Urinary bladder (tissue), 4 donors: Measurements from ENCODE around the gene PLSCR2. TPM values are rescaled to one million over a fixed set of nuclear protein-coding genes. Genes with fewer than 3 reads are reported as not detected.
A peak's percentile ranks its signal among the peaks of the same experiment; 100 is the strongest.

Source experiments
- DNase-seq: peaks from one replicate; pipeline ENCODE4 v3.0.0-alpha.2; 2015; ENCODE audit errors: extremely low spot score
- H3K27ac ChIP-seq: one replicate; pipeline ENCODE4 v1.5.1; 2013; ENCODE audit warnings: low read depth, mild to moderate bottlenecking, moderate library complexity
- H3K36me3 ChIP-seq: one replicate; pipeline ENCODE4 v1.6.1; 2013; ENCODE audit warnings: mild to moderate bottlenecking, moderate library complexity; ENCODE audit not compliant: insufficient read depth
- H3K4me1 ChIP-seq: one replicate; pipeline ENCODE4 v1.6.1; 2013; ENCODE audit warnings: mild to moderate bottlenecking, moderate library complexity; ENCODE audit not compliant: insufficient read depth
- H3K4me3 ChIP-seq: one replicate; pipeline ENCODE4 v1.5.1; 2013; ENCODE audit warnings: low read depth, low read length
- WGBS: extraction: QIAGEN DNeasy Blood & Tissue Kit; methylation state at CpG from one replicate; pipeline ENCODE4 v1.1.7; 2013; 5-methylcytosine and 5-hydroxymethylcytosine counted together
- polyA plus RNA-seq: library from polyadenylated mRNA; stranded (reverse); fragments of 200-250 nt; gene quantifications from one replicate; pipeline ENCODE4 v1.2.3, GENCODE V29; 2013
- total RNA-seq: library from RNA; depleted of rRNA; stranded (reverse); fragments of >200 nt; gene quantifications from one replicate; pipeline ENCODE4 v1.2.3, GENCODE V29; 2014
- donor health status: healthy with polysubstance abuse.
- donor health status: healthy.

PLSCR2 gene, protein sequence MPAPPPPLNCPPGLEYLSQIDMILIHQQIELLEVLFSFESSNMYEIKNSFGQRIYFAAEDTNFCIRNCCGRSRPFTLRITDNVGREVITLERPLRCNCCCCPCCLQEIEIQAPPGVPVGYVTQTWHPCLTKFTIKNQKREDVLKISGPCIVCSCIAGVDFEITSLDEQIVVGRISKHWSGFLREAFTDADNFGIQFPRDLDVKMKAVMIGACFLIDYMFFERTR
- 0.85 TPM for total RNA-seq
- polyA plus RNA-seq, result not detected

DNA sequence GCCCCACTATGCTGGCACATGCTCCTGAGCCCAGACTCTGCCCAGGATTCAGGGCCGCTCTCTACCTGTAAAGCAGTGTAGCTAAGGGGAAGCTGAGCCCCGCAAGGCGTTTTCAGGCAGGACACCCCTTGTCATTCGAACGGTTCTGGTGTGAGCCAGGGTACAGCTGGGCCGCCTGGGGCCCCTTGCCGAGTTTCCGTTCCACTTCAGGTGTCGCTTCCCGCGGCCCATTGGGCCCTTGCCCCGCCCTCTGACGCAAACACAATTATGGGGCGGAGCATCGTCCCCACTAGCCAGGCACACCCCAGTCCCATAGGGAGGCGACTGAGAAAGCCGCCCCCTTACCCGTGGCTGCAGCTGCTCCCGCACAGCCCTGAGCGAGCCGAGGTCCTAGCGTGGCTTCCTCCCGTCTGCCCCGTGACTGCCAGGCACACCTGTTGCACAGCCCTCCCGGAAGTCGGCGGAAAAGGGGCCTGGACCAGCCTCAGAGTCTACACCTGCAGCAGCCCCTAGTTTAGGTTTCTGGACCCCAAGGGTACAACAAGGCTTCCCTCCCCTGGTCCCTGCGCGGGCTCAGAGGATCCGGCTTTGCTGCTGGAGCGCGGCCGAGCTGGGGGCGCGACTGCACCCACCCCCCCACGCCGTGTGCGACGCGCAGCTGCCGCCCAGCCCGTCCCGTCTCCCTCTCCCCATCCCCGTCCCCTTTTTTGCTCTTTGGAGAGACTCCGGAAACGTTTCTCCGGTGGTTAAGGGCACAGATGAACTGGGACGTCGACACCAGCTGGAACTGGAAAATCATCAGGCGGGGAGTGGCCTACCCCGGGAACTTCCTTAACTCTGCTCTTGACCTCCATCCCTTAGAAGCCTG is at the start of gene PLSCR2:
TSS of gene PLSCR2 (minus strand) at position 412 of the 868 bp plus-strand sequence. CDS start 9,657 bp downstream, outside the sequence.
- WGBS, result 15% methylated on average over 51 of the region's 51 CpGs
- peak within 1 kb of the TSS; percentile 49 for H3K4me3 ChIP-seq
- H3K4me1 ChIP-seq, result peaks cover 2% of the 10 kb centered on the region
- peak within 1 kb of the TSS; percentile 38 for H3K27ac ChIP-seq
- H3K36me3 ChIP-seq, result no peaks in the 10 kb centered on the region
- DNase-seq, result no peak

DNA sequence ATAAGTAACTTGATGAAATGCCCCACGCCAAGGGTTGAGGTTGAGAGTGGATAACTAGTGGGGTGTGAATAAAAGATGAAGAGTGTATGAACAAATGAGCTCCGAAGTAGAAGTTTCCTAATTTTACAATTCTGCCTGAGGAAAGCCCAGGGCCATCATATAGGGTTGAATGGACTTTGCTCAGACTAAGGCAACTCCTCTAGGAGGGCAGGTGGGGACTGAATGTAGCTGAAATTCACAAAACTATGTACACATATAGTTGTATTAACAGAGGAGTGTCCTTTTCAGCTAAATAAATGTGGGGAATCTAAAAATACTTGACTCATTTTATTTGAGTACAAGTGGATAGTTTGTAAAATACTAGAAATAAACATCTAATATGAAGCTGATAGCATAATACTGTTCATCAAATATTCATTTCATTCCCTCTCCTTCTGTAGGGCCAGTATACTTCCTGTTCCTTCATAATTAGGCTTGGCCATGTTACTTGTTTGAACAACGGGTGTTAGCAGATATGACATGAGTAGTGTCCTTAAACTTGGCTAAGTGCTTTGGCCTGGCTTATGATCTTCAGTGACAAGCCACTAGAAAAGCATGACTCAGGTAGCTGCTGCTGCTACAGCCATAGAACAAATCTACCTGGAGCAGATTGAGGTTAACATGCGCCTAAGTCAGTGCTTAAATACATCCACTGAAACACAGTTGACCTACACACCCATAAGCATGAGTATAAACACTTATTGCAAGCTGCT is 48.5 kb upstream of the PLSCR2 start:
- Histone ChIP-seq H3K36me3 (no peaks in the 10 kb centered on the region), H3K27ac (no peak overlapping the region), H3K4me3 (no peak overlapping the region), H3K4me1 (no peaks in the 10 kb centered on the region)
- WGBS, result 90% methylated on average over 4 of the region's 4 CpGs
- no peak for DNase-seq

DNA sequence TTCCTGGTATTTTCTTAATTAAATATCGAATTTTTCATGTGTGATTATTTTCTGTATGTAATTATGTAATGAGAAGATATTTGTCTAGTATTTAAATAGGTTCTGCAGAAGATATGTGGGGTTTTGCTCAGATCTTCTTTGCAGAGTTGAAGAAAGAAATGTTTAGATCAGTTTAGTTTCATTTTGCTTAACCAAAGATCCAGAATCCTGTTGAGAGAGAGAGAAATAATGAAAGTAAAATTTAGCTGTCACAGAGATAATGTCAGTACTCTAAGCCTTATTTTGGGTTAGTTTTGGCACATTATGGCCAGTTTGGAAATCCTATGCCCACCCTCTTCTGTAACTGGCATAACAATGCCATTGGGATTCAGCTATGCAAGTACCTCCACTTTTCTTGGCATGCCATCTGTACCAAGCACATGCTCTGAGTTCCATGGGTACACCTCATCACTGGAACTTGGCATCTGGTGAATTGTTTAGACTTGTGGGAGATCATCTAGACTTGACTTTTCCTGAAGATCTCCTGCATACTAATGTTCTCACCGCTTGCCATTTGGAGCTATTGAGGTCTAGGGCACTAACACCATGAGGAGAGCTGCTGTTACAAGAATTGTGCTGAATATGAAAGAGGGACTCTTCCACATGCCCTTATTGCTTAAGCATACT is 44.2 kb upstream of the PLSCR2 start:
- no peak overlapping the region for H3K27ac ChIP-seq
- H3K4me1 ChIP-seq, result no peaks in the 10 kb centered on the region
- H3K36me3 ChIP-seq, result no peaks in the 10 kb centered on the region
- no peak overlapping the region for H3K4me3 ChIP-seq
- WGBS, result 94% methylated on average over 2 of the region's 2 CpGs
- no peak for DNase-seq

DNA sequence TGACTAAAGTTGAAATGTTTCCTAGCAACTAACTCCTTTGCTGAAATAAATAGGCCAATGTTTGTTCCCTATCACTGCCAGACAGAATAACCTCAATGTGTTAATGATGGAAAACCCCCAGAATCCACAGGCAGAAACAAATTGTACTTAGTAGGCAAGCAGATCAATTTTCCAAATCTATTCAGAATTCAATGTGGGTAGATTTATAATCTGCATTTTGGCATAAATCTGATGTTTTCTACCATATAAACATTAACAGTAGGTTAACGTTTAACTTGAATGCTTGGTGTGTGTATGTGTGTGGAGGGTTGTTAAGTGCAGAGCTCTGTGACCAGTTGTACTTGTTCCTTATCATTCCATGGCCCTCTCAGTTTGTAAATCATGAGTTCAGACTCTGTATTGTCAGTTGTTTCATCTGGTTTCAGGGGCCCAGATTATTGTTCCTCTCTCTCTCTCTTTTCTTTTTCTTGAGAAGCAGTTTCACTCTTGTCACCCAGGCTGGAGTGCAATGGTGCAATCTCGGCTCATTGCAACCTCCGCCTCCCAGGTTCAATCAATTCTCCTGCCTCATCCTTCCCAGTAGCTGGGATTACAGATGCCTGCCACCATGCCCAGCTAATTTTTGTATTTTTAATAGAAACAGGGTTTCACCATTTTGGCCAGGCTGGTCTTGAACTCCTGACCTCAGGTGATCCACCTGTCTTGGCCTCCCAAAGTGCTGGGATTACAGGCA is 42.2 kb upstream of the PLSCR2 start:
- H3K27ac ChIP-seq, result no peak overlapping the region
- WGBS, result 73% methylated on average over 3 of the region's 3 CpGs

DNA sequence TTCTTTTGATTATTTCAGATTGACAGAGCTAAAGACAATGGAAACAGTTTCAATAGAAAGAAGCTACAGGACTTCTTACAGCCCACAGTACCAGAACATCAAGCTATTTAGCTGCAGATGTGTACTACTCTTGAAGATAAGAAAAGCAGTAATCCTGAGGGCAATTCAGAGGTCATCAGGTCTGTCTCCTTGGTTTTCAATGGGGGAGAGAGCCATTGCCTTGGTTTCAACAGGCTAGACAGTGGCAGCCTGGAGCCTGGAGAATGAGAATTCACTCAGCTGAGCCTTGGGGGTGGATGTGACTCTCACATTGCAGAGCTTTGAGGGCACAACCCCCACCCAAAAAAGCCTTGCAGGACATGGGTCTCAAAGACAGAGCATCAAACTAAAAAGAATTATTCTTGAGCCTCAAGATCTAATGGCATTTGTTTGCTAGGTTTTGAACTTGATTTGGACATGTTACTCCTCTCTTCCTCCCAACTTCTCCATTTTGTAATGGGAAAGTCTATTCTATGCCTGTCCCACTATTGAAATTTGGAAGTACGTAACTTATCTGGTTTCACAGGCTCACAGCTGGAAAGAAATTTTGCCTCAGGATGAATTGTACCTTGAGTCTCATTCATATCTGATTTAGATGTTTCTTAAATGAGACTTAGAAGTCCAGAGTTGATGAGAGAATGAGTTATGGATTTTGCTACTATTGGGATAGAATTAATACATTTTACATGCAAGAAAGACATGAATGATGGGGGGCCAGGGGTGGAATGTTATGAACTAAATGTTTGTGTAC is 38.2 kb upstream of the PLSCR2 start:
- Histone ChIP-seq H3K4me3 (no peak overlapping the region), H3K27ac (no peak overlapping the region), H3K36me3 (no peaks in the 10 kb centered on the region), H3K4me1 (no peaks in the 10 kb centered on the region)
- 94% methylated on average over 1 of the region's 1 CpG for WGBS
- no peak for DNase-seq

More for the DNA sequence above, 42.2 kb upstream of the PLSCR2 start:
- Histone ChIP-seq H3K4me1 (no peaks in the 10 kb centered on the region), H3K36me3 (no peaks in the 10 kb centered on the region), H3K4me3 (no peak overlapping the region)
- no peak for DNase-seq

DNA sequence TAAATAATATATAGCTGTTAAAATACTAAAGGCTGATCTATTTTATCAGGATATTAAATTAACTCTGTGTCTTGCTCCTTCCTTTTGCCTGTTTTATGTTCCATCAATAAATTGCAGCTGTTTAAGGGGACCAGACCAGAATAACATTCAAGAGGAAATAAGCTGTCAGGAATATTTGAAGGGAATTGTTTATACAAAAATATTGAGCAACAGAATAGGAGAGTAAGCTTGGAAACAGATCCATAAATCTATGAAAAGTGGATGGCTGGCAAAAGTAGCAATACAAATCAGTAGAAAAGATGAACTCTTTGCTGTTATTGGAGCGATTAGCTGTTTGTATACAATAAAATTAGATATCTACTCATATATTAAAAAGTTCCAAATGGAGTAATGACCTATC is 36.2 kb upstream of the PLSCR2 start:
- WGBS, result 86% methylated on average over 1 of the region's 1 CpG
- Histone ChIP-seq H3K27ac (no peak overlapping the region), H3K36me3 (no peaks in the 10 kb centered on the region), H3K4me3 (no peak overlapping the region), H3K4me1 (no peaks in the 10 kb centered on the region)
- no peak for DNase-seq

DNA sequence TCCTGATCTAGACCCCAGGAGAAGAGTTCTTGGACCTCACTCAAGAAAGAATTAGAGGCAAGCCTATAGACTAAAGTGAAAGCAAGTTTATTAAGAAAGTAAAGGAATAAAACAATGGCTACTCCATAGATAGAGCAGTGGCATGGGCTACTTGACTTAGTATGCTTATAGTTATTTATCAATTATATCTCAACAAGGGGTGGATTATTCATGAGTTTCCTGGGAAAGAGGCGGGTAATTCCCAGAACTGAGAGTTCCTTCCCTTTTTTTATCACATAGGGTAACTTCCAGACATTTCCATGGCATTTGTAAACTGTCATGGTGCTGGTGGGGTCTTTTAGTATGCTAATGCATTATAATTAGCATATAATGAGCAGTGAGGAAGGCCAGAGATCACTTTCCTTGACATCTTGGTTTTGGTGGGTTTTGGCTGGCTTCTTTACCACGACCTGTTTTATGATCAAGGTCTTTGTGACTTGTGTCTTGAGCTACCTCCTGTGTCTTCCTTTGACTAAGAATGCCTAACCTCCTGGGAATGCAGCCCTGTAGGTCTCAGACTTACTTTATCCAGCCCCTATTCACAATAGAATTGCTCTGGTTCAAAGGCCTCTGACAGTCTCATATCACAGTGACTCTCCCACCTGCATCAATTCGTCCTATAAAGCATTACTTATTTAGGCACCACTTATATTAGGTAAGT is 35.3 kb upstream of the PLSCR2 start:
- Histone ChIP-seq H3K4me3 (no peak overlapping the region), H3K4me1 (no peaks in the 10 kb centered on the region), H3K27ac (no peak overlapping the region), H3K36me3 (no peaks in the 10 kb centered on the region)
- 55% methylated on average over 3 of the region's 3 CpGs for WGBS
- no peak for DNase-seq

DNA sequence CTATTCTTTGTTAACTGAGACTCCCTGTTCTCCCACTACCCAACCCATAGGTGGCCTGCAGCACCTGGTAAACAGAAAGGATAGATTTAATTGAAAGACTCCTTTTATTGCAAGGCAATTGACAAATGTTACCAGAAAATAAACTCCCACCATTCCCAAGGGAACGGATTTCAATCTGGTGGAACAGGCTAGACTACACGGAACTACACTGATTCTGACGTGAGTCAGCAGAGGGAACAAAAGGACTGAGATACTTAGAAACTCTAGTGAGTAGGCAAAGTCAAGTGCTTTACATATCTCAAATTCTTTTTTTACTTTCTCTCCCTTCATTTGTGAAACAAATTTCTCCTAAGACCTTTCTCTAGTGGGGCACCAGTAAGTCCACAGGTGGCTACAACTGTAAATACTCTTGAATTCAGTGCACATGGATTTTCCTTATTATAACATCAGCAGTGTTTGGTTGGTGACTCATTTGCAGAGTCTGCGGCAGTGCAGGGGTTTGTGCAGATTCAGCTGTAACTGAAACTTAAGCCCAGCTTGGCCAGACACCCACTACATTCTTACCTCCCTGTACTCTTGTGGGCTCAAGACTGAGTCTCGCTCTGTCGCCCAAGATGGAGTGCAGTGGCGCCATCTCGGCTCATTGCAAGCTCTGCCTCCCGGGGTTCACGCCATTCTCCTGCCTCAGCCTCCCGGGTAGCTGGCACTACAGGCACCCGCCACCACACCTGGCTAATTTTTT is 34.3 kb upstream of the PLSCR2 start:
- Histone ChIP-seq H3K27ac (no peak overlapping the region), H3K36me3 (no peaks in the 10 kb centered on the region), H3K4me3 (no peak overlapping the region), H3K4me1 (no peaks in the 10 kb centered on the region)
- no peak for DNase-seq
- WGBS, result 90% methylated on average over 12 of the region's 12 CpGs

DNA sequence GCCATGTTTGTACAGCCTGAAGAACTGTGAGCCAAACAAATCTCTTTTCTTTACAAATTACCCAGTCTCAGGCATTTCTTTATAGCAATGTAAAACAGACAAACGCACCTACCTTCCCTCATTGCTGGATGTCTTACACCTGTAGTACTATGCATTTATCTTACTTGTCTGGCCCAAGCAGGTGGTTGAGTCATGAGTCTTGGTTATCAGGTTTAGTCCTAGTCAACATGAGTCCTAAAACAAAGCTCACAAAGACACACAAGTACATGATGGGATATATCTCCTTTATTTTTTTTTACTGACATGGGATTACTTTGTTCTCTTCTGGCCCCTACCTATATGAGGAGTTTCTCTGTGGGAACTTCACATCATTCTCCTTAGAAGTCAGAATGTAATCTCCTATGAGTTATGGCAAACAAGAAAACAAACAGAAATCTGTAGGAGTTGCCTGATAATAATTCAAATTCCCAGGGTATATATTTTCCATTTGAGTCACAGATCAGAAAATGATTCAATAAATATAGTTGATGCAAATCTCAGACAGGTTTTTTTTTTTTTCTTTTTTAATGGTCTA is 33.6 kb upstream of the PLSCR2 start:
- WGBS, result 79% methylated on average over 1 of the region's 1 CpG
- H3K36me3 ChIP-seq, result no peaks in the 10 kb centered on the region
- DNase-seq, result no peak
- no peak overlapping the region for H3K4me3 ChIP-seq
- H3K4me1 ChIP-seq, result no peaks in the 10 kb centered on the region
- no peak overlapping the region for H3K27ac ChIP-seq

DNA sequence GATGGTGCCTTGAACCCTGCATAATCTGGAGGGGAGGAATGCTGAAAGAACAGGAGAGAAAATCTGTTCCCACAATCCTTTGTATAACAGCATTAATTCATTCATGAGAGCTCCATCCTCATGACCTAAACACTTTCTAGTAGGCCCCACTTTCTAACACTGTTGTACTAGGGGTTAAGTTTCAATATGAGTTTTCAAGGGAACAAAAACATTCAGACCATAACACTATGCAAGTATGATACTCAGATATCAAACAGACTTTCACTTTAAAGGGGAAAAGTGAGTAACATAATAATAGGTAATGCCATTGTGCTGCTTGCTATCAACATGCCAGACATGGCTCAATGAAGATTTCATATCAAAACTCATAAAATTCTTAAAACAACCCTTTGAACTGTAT is 32.4 kb upstream of the PLSCR2 start:
- no peak overlapping the region for H3K27ac ChIP-seq
- no peaks in the 10 kb centered on the region for H3K4me1 ChIP-seq
- no peaks in the 10 kb centered on the region for H3K36me3 ChIP-seq
- no peak overlapping the region for H3K4me3 ChIP-seq
- no peak for DNase-seq

DNA sequence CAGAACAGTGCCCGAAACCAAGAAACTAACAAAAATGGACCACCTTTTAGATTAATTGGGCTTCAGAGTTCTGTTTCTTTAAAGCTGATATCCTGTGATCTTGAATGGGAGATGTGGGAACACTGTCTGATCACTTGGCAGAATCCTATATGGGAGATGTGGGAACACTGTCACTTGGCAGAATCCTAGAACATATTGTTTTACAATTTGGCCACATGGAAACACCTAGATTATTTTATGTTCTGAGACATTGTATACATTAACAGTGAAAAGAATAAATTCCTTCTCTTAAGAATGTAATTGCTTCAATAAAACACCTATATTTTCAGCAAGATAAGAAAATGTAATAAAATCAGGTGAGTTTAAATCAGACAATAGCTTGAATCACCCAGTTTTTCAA is 30.3 kb upstream of the PLSCR2 start:
- Histone ChIP-seq H3K4me1 (no peaks in the 10 kb centered on the region), H3K27ac (no peak overlapping the region), H3K36me3 (no peaks in the 10 kb centered on the region), H3K4me3 (no peak overlapping the region)
- WGBS, result 49% methylated on average over 1 of the region's 1 CpG
- no peak for DNase-seq
